Lower leg skin (tissue), 4 donors: Measurements from ENCODE around the gene DCX. TPM values are rescaled to one million over a fixed set of nuclear protein-coding genes. Genes with fewer than 3 reads are reported as not detected.

Source experiments
- DNase-seq, 2 donors: peaks; one replicate each; pipeline ENCODE4 v3.0.0-alpha.2; 2019; ENCODE audit warnings: low spot score in 2 of 2
- H3K4me3 ChIP-seq: fragments of 200-600 bp; sonication (generic); 2 replicates; pipeline ENCODE4 v1.5.1; 2017; ENCODE audit warnings: mild to moderate bottlenecking, low read depth; ENCODE audit not compliant: poor library complexity, severe bottlenecking
- CTCF ChIP-seq, 3 donors: fragments of 450-650 bp; IDR thresholded peaks; one replicate each; pipeline ENCODE4 v1.5.1; 2016; ENCODE audit warnings: antibody characterized with exemption in 3 of 3, mild to moderate bottlenecking in 3 of 3, moderate library complexity in 2 of 3
- POLR2A ChIP-seq, 2 donors: fragments of 450-650 bp; IDR thresholded peaks; one replicate each; pipeline ENCODE4 v1.6.1; 2016 to 2017; ENCODE audit warnings: antibody characterized with exemption in 2 of 2, mild to moderate bottlenecking in 1 of 2, moderate library complexity in 1 of 2
- WGBS, 2 donors: methylation state at CpG; one replicate each; pipeline ENCODE4 v1.1.5; 2018; 5-methylcytosine and 5-hydroxymethylcytosine counted together
- intact Hi-C: fragments of 100-400 bp; cut with DNase I; formaldehyde crosslinking; loops from one replicate; pipeline ENCODE4 v1.15.0; 2023; ENCODE audit warnings: low total_unique reads
- total RNA-seq, 4 donors: library from RNA; depleted of rRNA; stranded (reverse); fragments of >200 nt; gene quantifications; one replicate each; pipeline ENCODE4 v1.1.0, GENCODE V29; 2016

The DCX gene
- under 1 TPM in 1 of 4 donors, not detected in 3; 0.10 TPM for total RNA-seq

GRCh38 chrX:111411983-111412382 lies at the start of gene DCX:
DCX (minus strand) TSS chrX:111412192; CDS start chrX:111410398, 1,794 bp downstream.
- intact Hi-C loops, result no loop called here
- TF ChIP-seq CTCF (IDR thresholded peaks at IDR 0.05), result no peak
- no peak for DNase-seq
- WGBS, 2 donors, result 1 to 9% methylated on average over 3 of the region's 3 CpGs
- no peak within 1 kb of the TSS for H3K4me3 ChIP-seq

GRCh38 chrX:111460607-111461006 lies 48.6 kb upstream of the DCX start:
- intact Hi-C loops, result no loop called here
- TF ChIP-seq CTCF (IDR thresholded peaks at IDR 0.05), result no peak
- TF ChIP-seq POLR2A (IDR thresholded peaks at IDR 0.05), result no peak
- DNase-seq, result no peak
- H3K4me3 ChIP-seq, result no peak overlapping the region

GRCh38 chrX:111447298-111447697 lies 35.3 kb upstream of the DCX start:
- WGBS, 2 donors, result 14 to 33% methylated on average over 3 of the region's 3 CpGs
- TF ChIP-seq POLR2A (IDR thresholded peaks at IDR 0.05), result no peak
- no peak for TF ChIP-seq CTCF (IDR thresholded peaks at IDR 0.05)
- no peak for DNase-seq
- intact Hi-C loops, result no loop called here
- no peak overlapping the region for H3K4me3 ChIP-seq

GRCh38 chrX:111445485-111445884 lies 33.5 kb upstream of the DCX start:
- DNase-seq, result no peak
- 23 to 27% methylated on average over 3 of the region's 3 CpGs for WGBS, 2 donors
- TF ChIP-seq POLR2A (IDR thresholded peaks at IDR 0.05) (no peak), CTCF (IDR thresholded peaks at IDR 0.05) (no peak)
- intact Hi-C loops, result no loop called here
- H3K4me3 ChIP-seq, result no peak overlapping the region

- H3K4me3 ChIP-seq, result no peak overlapping the region
- WGBS, 2 donors, result 22 to 26% methylated on average over 6 of the region's 6 CpGs
- no peak for DNase-seq
- TF ChIP-seq CTCF (IDR thresholded peaks at IDR 0.05) (no peak), POLR2A (IDR thresholded peaks at IDR 0.05) (no peak)
- intact Hi-C loops, result no loop called here
Observed at GRCh38 chrX:111444881-111445280, 32.9 kb upstream of the DCX start.

GRCh38 chrX:111443946-111444345 lies 32.0 kb upstream of the DCX start:
- WGBS, 2 donors, result 68 to 96% methylated on average over 1 of the region's 1 CpG
- intact Hi-C loops, result no loop called here
- no peak for TF ChIP-seq POLR2A (IDR thresholded peaks at IDR 0.05)
- TF ChIP-seq CTCF (IDR thresholded peaks at IDR 0.05), result no peak

More at GRCh38 chrX:111443946-111444345, 32.0 kb upstream of the DCX start:
- DNase-seq, result no peak
- no peak overlapping the region for H3K4me3 ChIP-seq
